Measurements from ENCODE around the gene ACACA.

The ACACA gene

GRCh38 chr17:37225465-37225864 lies 181.2 kb downstream of the ACACA start:
- no peak for DNase-seq (ENCODE audit: low read depth)

- DNase-seq (ENCODE audit: low read depth), result no peak
These were observed 184.8 kb downstream of the ACACA start for GRCh38 chr17:37221865-37222264.

DNA sequence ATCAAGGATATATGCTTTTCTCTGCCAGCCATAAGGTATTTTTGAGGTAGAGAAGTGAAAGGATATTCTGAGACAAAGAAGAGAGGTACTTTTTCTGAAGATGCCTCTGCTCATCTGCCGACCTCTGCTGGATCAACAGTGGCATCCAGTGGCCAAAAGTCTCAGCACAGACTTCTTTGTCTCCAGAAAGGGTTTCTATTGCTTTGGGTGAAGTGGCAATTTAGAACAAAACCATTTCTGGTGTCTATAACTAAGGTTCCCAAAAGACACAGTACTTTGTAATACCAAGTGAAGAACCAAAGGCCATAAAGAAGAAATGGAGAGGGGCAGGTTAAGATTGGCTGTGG lies 186.1 kb downstream of the ACACA start:
- DNase-seq (ENCODE audit: low read depth), result peak; percentile 21

GRCh38 chr17:37219876-37220606 lies 186.6 kb downstream of the ACACA start:
- no peak for DNase-seq (ENCODE audit: low read depth)

GRCh38 chr17:37218849-37219248 lies 187.8 kb downstream of the ACACA start:
- no peak for DNase-seq (ENCODE audit: low read depth)

- DNase-seq (ENCODE audit: low read depth), result no peak
These were observed 192.2 kb downstream of the ACACA start for GRCh38 chr17:37214416-37214815.

DNA sequence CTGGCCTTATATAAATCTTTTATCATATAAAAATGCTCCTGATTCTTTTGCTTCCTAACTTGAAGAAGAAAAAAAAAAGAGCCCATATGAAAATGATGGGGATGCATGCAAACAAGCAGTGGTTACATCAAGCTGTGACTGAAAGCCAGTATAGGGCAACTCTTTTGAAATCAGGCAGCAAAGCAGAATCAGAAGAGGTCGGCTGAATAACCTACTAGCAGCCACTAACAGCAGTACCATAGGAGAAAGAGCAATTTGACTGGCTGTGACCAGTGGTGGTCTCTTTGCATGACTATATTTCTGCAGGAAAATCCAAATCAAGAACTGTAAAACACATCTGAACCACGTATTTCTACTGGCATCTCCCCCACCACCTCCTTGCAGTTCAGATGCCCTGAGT lies 192.7 kb downstream of the ACACA start:
- no peak for DNase-seq (ENCODE audit: low read depth)

DNA sequence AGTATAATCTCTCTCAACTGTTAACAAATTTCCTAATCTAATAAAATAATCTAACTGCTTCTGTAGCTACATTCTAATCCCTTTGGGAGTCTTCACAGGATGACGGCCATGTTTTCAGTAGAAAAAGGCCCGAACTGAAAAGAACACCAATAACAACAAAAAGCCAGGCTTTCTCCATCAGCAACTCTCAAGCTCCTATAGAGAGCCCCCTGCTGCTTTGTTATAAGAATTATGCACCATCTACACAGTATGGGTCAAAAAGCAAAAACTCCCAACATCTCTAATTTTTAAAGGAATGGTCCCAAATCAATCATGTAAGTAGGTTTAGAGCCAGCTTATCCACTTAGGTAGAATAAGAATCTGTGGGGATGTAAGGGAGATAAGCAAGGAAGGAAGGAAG lies 194.5 kb downstream of the ACACA start:
- DNase-seq (ENCODE audit: low read depth), result no peak

GRCh38 chr17:37211136-37211535 lies 195.5 kb downstream of the ACACA start:
- no peak for DNase-seq (ENCODE audit: low read depth)

- DNase-seq (ENCODE audit: low read depth), result no peak
These were observed 199.5 kb downstream of the ACACA start for GRCh38 chr17:37207103-37207502.

- no peak for DNase-seq (ENCODE audit: low read depth)
These were observed 200.3 kb downstream of the ACACA start for GRCh38 chr17:37206299-37206698.

- no peak for DNase-seq (ENCODE audit: low read depth)
These were observed 206.1 kb downstream of the ACACA start for GRCh38 chr17:37200497-37200896.

DNA sequence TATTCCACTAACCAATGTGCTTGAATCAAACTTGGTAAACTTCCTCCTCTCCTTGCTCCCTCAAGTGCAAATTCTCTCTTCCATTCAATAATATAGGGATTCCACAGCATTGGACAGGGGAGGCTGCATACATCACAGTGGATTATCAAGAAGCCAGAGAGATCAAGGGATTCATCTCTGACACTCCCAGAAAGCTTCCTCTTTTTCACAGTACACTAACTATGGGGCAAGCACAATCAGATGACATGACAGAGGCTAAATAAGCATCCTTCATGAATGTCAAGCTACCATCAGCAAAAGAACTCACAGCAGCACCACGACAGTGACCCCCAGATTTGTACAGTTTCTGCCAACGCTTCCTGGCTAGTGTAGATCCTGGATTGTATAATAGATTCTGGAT lies 209.3 kb downstream of the ACACA start:
- no peak for DNase-seq (ENCODE audit: low read depth)

- no peak for DNase-seq (ENCODE audit: low read depth)
These were observed 212.4 kb downstream of the ACACA start for GRCh38 chr17:37194208-37194607.

DNA sequence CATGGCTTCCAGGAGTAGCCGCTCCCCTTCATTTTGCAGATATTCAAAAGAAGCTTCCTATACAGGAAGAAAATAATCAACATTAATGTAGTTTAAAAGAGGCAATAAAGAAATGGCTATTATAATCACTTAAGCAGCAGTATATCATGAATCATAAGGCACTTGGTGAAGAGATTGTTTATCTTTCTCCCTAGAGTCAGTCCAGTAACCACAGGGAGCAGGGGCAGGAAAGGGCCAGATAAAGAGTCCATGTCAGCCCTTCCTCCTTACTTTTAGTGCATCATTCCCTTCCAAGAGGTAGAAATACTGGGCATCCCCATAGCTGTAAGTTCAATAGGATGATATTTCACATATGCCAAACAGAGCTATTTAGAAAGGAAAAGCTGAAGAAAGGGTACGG lies 215.4 kb downstream of the ACACA start:
- DNase-seq (ENCODE audit: low read depth), result no peak

GRCh38 chr17:37190493-37190892 lies 216.1 kb downstream of the ACACA start:
- no peak for DNase-seq (ENCODE audit: low read depth)

- no peak for DNase-seq (ENCODE audit: low read depth)
These were observed 218.5 kb downstream of the ACACA start for GRCh38 chr17:37188157-37188556.

DNA sequence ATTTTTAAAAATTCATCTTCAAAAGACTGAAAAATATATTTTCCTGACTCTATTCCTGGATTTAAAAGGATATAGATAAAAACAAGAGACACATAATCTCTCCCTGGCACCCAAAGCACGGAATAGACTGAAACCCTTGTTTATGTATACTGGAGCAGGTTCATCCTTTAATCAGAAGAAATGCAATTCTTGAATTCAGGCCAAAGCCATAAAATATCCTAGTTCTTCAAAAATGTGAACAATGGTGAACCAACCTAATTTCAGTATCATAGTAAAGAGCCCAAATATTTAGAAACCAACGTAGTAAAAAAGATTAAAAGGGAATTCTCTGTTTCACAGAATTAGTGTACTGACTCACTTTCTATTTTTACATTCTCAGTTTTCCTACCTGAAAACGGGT lies 219.4 kb downstream of the ACACA start:
- peak; percentile 27 for DNase-seq (ENCODE audit: low read depth)

- DNase-seq (ENCODE audit: low read depth), result no peak
These were observed 223.7 kb downstream of the ACACA start for GRCh38 chr17:37182786-37183465.

GRCh38 chr17:37180376-37180775 lies 226.3 kb downstream of the ACACA start:
- no peak for DNase-seq (ENCODE audit: low read depth)

- peak; percentile 36 for DNase-seq (ENCODE audit: low read depth)
These were observed 226.7 kb downstream of the ACACA start for GRCh38 chr17:37179893-37180292.

DNA sequence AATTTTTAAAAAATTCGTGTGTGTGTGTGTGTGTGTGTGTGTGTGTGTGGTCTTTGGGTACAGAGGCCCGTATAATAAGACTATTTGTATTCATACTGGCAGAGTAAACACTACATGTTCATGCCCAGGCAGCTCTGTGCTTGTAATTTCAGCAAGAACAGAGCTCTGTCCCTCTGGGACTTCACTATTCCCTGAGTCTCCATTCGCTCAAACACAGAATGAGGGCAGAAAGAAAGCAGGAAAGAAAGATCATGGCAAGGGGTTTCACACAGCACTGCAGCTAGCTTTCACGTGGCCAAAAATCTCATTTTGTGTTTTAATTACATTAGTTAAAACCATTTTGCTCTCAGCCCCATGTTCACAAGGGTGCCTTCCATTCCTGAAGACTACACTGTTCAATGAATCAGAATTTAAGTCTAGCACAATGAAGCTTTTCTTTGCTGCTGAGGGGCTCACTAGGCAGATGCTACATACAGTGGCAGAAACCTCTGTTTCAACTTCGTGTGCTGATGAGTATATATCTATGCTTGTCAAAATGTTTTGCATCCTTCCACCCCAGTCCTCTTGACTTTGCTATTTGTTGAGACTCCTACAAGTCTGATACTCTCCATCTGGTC lies 229.3 kb downstream of the ACACA start:
- no peak for DNase-seq (ENCODE audit: low read depth)

- DNase-seq (ENCODE audit: low read depth), result no peak
These were observed 229.9 kb downstream of the ACACA start for GRCh38 chr17:37176723-37177122.

DNA sequence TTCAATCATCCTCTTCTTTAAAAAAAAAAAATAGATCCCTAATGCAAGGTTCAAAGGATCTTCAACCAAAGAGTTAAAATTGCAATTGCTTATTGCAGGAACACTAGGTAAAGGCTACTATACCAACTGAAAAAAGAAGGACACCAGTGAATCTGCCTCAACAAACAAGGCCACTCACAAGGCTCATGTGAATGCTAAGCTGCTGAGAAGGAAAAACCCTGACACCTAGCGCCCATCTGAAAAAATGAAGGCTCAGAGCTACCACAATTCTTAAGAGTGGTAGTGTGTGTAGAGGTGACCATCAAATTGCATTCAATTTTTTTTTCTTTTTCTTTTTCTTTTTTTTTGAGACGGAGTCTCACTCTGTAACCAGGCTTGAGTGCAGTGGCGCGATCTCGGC lies 232.4 kb downstream of the ACACA start:
- no peak for DNase-seq (ENCODE audit: low read depth)
